Thymus (tissue), 11 donors: ENCODE data around the gene SNAI1. TPM values are rescaled to one million over a fixed set of nuclear protein-coding genes. Genes with fewer than 3 reads are reported as not detected.
"Not testable (repeated sequence)": the region's sequence is repeated elsewhere in the genome, so short reads cannot be mapped to it uniquely, and the experiment has no call there.

Source experiments
- DNase-seq, 9 donors: peaks; one replicate each; pipeline ENCODE4 v3.0.0-alpha.2; 2013; ENCODE audit warnings: low spot score in 9 of 9, low read depth in 6 of 9, missing footprints in 1 of 9
- H3K27ac ChIP-seq, 2 donors: one replicate each; pipeline ENCODE4 v1.5.1; 2013; ENCODE audit warnings: control low read depth in 1 of 2, low read depth in 1 of 2, low read length in 1 of 2, mild to moderate bottlenecking in 1 of 2, moderate library complexity in 1 of 2
- H3K27me3 ChIP-seq, 2 donors: one replicate each; pipeline ENCODE4 v1.5.1; 2013; ENCODE audit warnings: low read length in 1 of 2; ENCODE audit not compliant: control insufficient read depth in 2 of 2, insufficient read depth in 1 of 2
- H3K36me3 ChIP-seq, 2 donors: one replicate each; pipeline ENCODE4 v1.5.1; 2013; ENCODE audit warnings: low read length in 1 of 2, mild to moderate bottlenecking in 1 of 2, moderate library complexity in 1 of 2; ENCODE audit not compliant: control insufficient read depth in 2 of 2, insufficient read depth in 2 of 2
- H3K4me1 ChIP-seq, 2 donors: one replicate each; pipeline ENCODE4 v1.5.1; 2013; ENCODE audit warnings: low read length in 2 of 2; ENCODE audit not compliant: control insufficient read depth in 2 of 2, insufficient read depth in 2 of 2
- H3K4me3 ChIP-seq, 2 donors: one replicate each; pipeline ENCODE4 v1.5.1; 2013; ENCODE audit warnings: low read length in 2 of 2, control low read depth in 1 of 2, mild to moderate bottlenecking in 1 of 2
- H3K9me3 ChIP-seq, 2 donors: one replicate each; pipeline ENCODE4 v1.5.1; 2013; ENCODE audit warnings: low read length in 1 of 2, mild to moderate bottlenecking in 1 of 2; ENCODE audit not compliant: control insufficient read depth in 2 of 2, insufficient read depth in 1 of 2
- WGBS: extraction: QIAGEN DNeasy Blood & Tissue Kit; methylation state at CpG from one replicate; pipeline ENCODE4 v1.1.7; 2013; 5-methylcytosine and 5-hydroxymethylcytosine counted together
- polyA plus RNA-seq: library from polyadenylated mRNA; stranded (reverse); fragments of 200-250 nt; gene quantifications from one replicate; pipeline ENCODE4 v1.2.3, GENCODE V29; 2013
- total RNA-seq: library from RNA; stranded (reverse); fragments of 120-200 nt; gene quantifications from one replicate; pipeline ENCODE4 v1.2.4, GENCODE V29; 2013
- donor health status: healthy.

The SNAI1 gene
- total and polyA plus RNA-seq, 2 donors, result 0.33 to 5.5 TPM

DNA sequence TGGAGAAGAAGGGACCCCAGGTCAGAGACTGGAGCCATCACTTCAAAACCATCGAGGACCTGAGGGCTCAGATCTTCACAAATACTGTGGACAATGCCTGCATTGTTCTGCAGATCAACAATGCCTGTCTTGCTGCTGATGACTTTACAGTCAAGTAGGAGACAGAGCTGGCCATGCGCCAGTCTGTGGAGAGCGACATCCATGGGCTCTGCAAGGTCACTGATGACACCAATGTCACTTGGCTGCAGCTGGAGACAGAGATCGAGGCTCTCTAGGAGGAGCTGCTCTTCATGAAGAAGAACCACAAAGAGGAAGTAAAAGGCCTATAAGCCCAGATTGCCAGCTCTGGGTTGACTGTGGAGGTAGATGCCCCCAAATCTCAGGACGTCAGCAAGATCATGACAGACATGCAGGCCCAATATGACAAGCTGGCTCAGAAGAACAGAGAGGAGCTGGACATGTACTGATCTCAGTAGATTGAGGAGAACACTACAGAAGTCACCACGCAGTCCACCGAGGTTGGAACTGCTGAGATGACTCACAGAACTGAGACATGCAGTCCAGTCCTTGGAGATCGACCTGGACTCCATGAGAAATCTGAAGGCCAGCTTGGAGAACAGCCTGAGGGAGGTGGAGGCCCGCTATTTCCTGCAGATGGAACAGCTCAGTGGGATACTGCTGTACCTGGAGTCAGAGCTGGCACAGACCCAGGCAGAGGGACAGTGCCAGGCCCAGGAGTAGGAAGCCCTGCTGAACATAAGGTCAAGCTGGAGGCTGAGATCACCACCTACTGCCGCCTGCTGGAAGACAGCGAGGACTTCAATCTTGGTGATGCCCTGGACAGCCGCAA is 25.5 kb upstream of the SNAI1 start:
- not testable (repeated sequence) for H3K4me3 ChIP-seq, DNase-seq, H3K27me3 ChIP-seq, H3K27ac ChIP-seq, H3K4me1 ChIP-seq, H3K9me3 ChIP-seq
- 88% methylated on average over 12 of the region's 12 CpGs for WGBS
- peaks cover 28 to 55% of the 10 kb centered on the region in 2 donors for H3K36me3 ChIP-seq

DNA sequence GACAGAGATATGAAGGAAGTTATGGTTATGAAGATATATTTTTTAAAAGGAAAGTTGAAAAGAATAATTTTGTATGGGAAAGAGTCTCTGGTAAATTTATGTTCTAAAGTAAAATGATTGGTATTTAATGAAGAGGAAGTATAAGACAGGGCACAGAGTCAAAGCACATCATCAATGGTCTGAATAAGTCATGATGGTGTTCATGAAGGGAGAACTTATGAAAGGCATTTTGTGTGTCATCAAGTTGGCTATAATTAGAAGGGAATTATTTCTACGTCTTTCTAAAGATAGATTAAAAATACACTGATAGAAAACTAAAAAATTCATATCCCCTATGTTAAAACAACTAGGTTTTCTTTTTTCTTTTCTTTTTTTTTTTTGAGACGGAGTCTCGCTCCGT is 21.4 kb upstream of the SNAI1 start:
- Histone ChIP-seq H3K36me3 (peaks cover 0 to 21% of the 10 kb centered on the region in 2 donors), H3K4me1 (no peaks in the 10 kb centered on the region), H3K4me3 (no peak overlapping the region), H3K27ac (no peak overlapping the region), H3K9me3 (no peaks in the 10 kb centered on the region), H3K27me3 (no peaks in the 10 kb centered on the region)
- DNase-seq, result no peak
- WGBS, result 98% methylated on average over 4 of the region's 4 CpGs

- Histone ChIP-seq H3K4me1 (no peaks in the 10 kb centered on the region), H3K36me3 (peaks cover 0 to 5% of the 10 kb centered on the region in 2 donors), H3K27me3 (no peaks in the 10 kb centered on the region), H3K9me3 (no peaks in the 10 kb centered on the region), H3K27ac (no peak overlapping the region), H3K4me3 (no peak overlapping the region)
- 96% methylated on average over 5 of the region's 5 CpGs for WGBS
- DNase-seq, result no peak
Observed at GRCh38 chr20:49964964-49965780, 17.6 kb upstream of the SNAI1 start.

DNA sequence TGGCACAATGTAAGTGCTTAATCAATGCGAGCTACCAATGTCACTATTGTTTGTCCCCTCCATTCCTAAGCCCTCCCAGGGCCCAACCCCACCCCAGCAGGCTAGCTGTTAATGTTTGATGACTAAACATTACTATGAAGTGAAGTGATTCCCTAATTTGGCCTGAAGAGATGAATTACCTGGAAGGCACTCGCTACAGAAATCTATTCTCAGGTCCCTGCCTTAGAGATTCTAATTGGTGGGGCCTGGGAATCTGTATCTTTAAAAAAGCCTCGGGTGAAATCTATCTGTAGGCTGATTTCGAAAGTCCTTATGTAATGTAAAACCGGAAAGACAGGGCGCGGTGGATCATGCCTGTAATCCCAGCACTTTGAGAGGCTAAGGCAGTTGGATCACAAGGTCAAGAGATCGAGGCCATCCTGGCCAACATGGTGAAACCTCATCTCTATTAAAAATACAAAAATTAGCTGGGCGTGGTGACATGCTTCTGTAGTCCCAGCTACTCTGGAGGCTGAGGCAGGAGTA is 16.9 kb upstream of the SNAI1 start:
- Histone ChIP-seq H3K27me3 (no peaks in the 10 kb centered on the region), H3K4me1 (no peaks in the 10 kb centered on the region), H3K27ac (no peak overlapping the region), H3K9me3 (no peaks in the 10 kb centered on the region), H3K36me3 (peaks cover 0 to 5% of the 10 kb centered on the region in 2 donors), H3K4me3 (no peak overlapping the region)
- no peak for DNase-seq
- WGBS, result 96% methylated on average over 9 of the region's 9 CpGs

GRCh38 chr20:49966861-49967260 is 15.9 kb upstream of the SNAI1 start:
- DNase-seq, result no peak
- WGBS, result 99% methylated on average over 2 of the region's 2 CpGs

DNA sequence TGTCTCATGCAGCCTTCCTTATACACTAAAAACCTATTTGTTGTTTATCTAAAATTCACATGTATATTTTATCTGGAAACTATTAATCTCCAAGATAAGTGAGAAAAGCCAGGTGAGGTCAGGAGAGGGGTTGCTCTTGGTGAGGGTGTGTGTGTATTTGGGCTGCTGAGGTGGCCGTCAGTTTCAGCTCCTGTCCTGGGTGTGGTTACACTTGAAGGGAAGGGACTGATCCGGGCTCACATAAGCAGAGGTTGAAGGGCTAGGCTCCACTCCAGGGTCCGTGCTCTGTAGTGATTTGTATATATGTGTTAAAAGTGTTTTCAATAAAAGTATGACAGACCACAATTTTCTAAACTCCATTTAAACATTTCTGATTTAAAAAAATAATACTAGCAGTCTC is 13.5 kb upstream of the SNAI1 start:
- DNase-seq, result no peak
- no peaks in the 10 kb centered on the region for H3K27me3 ChIP-seq
- no peaks in the 10 kb centered on the region for H3K9me3 ChIP-seq
- no peak overlapping the region for H3K4me3 ChIP-seq
- H3K36me3 ChIP-seq, result peaks cover 0 to 5% of the 10 kb centered on the region in 2 donors
- no peak overlapping the region for H3K27ac ChIP-seq
- H3K4me1 ChIP-seq, result no peaks in the 10 kb centered on the region
- WGBS, result 96% methylated on average over 3 of the region's 3 CpGs

More at GRCh38 chr20:49966861-49967260, 15.9 kb upstream of the SNAI1 start:
- Histone ChIP-seq H3K4me3 (no peak overlapping the region), H3K36me3 (peaks cover 0 to 5% of the 10 kb centered on the region in 2 donors), H3K9me3 (no peaks in the 10 kb centered on the region), H3K27me3 (no peaks in the 10 kb centered on the region), H3K27ac (no peak overlapping the region), H3K4me1 (no peaks in the 10 kb centered on the region)

DNA sequence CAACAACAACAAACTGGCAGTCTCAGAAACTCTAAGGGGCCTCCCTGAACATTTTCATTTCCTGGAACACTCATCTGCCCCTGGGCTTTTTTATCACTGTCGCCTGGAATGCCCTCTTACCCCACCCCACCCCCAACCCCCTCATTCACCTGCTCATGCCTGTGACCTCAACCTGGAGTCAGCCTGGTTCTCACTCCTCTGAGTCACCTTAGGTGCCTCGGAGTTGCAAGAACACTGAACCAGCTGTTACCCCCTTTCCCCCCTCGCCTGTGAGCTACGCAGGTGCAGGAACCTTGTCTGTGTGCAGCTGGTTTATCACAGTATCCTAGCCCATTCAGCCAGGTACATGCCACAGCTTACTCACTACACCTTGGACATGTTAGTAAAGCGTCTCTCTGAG is 12.8 kb upstream of the SNAI1 start:
- no peaks in the 10 kb centered on the region for H3K27me3 ChIP-seq
- no peaks in the 10 kb centered on the region for H3K9me3 ChIP-seq
- no peak overlapping the region for H3K27ac ChIP-seq
- peaks cover 0 to 3% of the 10 kb centered on the region in 2 donors for H3K36me3 ChIP-seq
- no peak for DNase-seq
- 75% methylated on average over 5 of the region's 5 CpGs for WGBS
- H3K4me1 ChIP-seq, result no peaks in the 10 kb centered on the region
- H3K4me3 ChIP-seq, result no peak overlapping the region

DNA sequence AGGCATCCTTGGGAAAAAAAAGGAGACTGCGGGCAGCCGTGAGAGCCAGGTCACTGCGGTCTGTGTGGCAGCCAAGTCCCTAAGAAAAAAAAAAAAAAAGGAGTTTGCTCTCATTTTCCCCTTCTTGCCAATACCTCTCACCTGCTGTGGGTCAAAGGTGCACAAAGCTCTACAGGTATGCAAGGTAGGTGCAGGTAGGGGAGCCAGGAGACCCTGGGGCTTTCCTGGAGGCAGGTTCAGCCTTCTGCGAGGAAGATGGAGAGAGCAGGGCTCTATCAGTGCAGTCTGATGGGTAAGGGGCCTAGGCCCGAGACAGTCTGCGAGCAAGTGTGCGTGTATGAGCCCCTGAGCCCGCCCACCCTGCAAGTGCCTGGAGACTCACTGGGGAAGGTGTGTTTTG is 12.3 kb upstream of the SNAI1 start:
- Histone ChIP-seq H3K9me3 (no peaks in the 10 kb centered on the region), H3K27ac (no peak overlapping the region), H3K4me1 (no peaks in the 10 kb centered on the region), H3K4me3 (no peak overlapping the region), H3K36me3 (no peaks in the 10 kb centered on the region), H3K27me3 (no peaks in the 10 kb centered on the region)
- DNase-seq, result no peak
- WGBS, result 94% methylated on average over 8 of the region's 8 CpGs

DNA sequence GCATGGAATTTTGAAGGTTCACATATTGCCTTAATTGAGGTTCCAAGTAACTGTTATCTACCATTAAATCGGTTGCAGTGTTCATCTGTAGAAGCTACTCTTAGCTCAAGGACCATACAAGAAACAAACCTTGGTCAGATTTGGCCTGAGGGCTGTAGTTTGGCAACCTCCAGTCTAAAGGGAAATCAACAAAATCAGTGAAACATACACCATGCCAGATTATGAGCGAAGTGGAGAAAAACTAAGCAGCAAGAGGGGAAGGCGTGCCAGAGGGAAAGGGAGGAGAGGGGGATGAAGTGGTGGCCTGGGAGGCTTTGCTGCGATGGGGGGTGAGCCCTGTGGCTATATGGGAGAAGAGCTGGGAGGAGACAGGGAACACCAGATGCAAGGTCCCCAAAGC is 8.8 kb upstream of the SNAI1 start:
- H3K27me3 ChIP-seq, result peaks cover 0 to 2% of the 10 kb centered on the region in 2 donors
- no peak for DNase-seq
- no peak overlapping the region for H3K4me3 ChIP-seq
- H3K4me1 ChIP-seq, result peaks cover under 1 to 2% of the 10 kb centered on the region in 2 donors
- no peaks in the 10 kb centered on the region for H3K9me3 ChIP-seq
- H3K27ac ChIP-seq, result no peak overlapping the region
- WGBS, result 94% methylated on average over 4 of the region's 4 CpGs
- no peaks in the 10 kb centered on the region for H3K36me3 ChIP-seq
